PC-9 (cell line): ENCODE data around the gene AK5. TPM values are rescaled to one million over a fixed set of nuclear protein-coding genes. Genes with fewer than 3 reads are reported as not detected.

ENCODE experiments used
- BruUV-seq: library from RNA; stranded (reverse); fragments of 400-500 nt; replicated peaks from 2 replicates; lab custom pipeline; 2021; lab: Mats Ljungman, UMichigan
- CTCF ChIA-PET: fragments of 300-600 bp; sonication (Branson Sonifier 250); formaldehyde crosslinking; loops from one replicate; lab custom pipeline; 2022; ENCODE audit warnings: antibody characterized with exemption; lab: Charles Lee
- POLR2A ChIA-PET: fragments of 300-600 bp; sonication (Branson Sonifier 250); formaldehyde crosslinking; loops from one replicate; lab custom pipeline; 2022; ENCODE audit warnings: antibody characterized with exemption; ENCODE audit not compliant: unreplicated experiment; lab: Charles Lee
- DNase-seq, 2 experiments: peaks; one replicate each; pipeline versions ENCODE4 v3.0.0 to v3.0.0-alpha.2; 2015 to 2022; ENCODE audit warnings: mixed read lengths in 1 of 2
- H2AFZ ChIP-seq: fragments of 200-600 bp; sonication (generic); 2 replicates; pipeline ENCODE4 v1.8.1; 2017; ENCODE audit warnings: antibody characterized with exemption
- H3F3A ChIP-seq: fragments of 200-600 bp; sonication (generic); 2 replicates; pipeline ENCODE4 v1.8.1; 2017; ENCODE audit warnings: antibody characterized with exemption, mild to moderate bottlenecking, low read depth; ENCODE audit not compliant: insufficient read depth
- H3K27ac ChIP-seq: fragments of 200-600 bp; sonication (generic); 2 replicates; pipeline ENCODE4 v1.6.1; 2016; ENCODE audit warnings: mixed run types
- H3K27me3 ChIP-seq: fragments of 200-600 bp; sonication (generic); 2 replicates; pipeline ENCODE4 v1.6.1; 2016; ENCODE audit warnings: low read depth, mixed run types; ENCODE audit not compliant: insufficient read depth
- H3K36me3 ChIP-seq: fragments of 200-600 bp; sonication (generic); 2 replicates; pipeline ENCODE4 v1.6.1; 2016; ENCODE audit warnings: low read depth, mixed run types
- H3K4me1 ChIP-seq: fragments of 200-600 bp; sonication (generic); replicated peaks from 2 replicates; pipeline ENCODE4 v1.6.1; 2016; ENCODE audit warnings: mixed run types; ENCODE audit not compliant: insufficient read depth
- H3K4me2 ChIP-seq: fragments of 200-600 bp; sonication (generic); 2 replicates; pipeline ENCODE4 v1.6.1; 2017; ENCODE audit warnings: mixed run types
- H3K4me3 ChIP-seq: fragments of 200-600 bp; sonication (generic); 2 replicates; pipeline ENCODE4 v1.6.1; 2016; ENCODE audit warnings: mixed run types
- H3K79me2 ChIP-seq: fragments of 200-600 bp; sonication (generic); 2 replicates; pipeline ENCODE4 v1.6.1; 2017; ENCODE audit warnings: low read depth, mixed run types
- H3K9me2 ChIP-seq: fragments of 200-600 bp; sonication (generic); 2 replicates; pipeline ENCODE4 v1.8.1; 2017; ENCODE audit warnings: mild to moderate bottlenecking; ENCODE audit not compliant: insufficient read depth
- H3K9me3 ChIP-seq: fragments of 200-600 bp; sonication (generic); 2 replicates; pipeline ENCODE4 v1.8.1; 2016; ENCODE audit warnings: low read depth; ENCODE audit not compliant: insufficient read depth
- H4K20me1 ChIP-seq: fragments of 200-600 bp; sonication (generic); 2 replicates; pipeline ENCODE4 v1.8.1; 2017; ENCODE audit not compliant: insufficient read depth
- CTCF ChIP-seq: fragments of 200-600 bp; sonication (generic); conservative IDR thresholded peaks from 2 replicates; pipeline ENCODE4 v1.6.1; 2017; ENCODE audit warnings: mixed run types, antibody characterized with exemption, mild to moderate bottlenecking, moderate library complexity
- EZH2 ChIP-seq: fragments of 200-600 bp; sonication (generic); IDR thresholded peaks from 2 replicates; pipeline ENCODE4 v1.8.0; 2017; ENCODE audit warnings: antibody characterized with exemption, low read depth
- intact Hi-C: fragments of 100-400 bp; cut with micrococcal nuclease; formaldehyde crosslinking; loops from one replicate; pipeline ENCODE4 v1.10.0; 2022; ENCODE audit not compliant: unreplicated experiment
- total RNA-seq: library from RNA; stranded (reverse); gene quantifications from 2 replicates; pipeline ENCODE4 v1.2.3, GENCODE V29; 2021

The AK5 gene
- total RNA-seq, 1 experiment from 2014 or later, result 1.2 TPM

DNA sequence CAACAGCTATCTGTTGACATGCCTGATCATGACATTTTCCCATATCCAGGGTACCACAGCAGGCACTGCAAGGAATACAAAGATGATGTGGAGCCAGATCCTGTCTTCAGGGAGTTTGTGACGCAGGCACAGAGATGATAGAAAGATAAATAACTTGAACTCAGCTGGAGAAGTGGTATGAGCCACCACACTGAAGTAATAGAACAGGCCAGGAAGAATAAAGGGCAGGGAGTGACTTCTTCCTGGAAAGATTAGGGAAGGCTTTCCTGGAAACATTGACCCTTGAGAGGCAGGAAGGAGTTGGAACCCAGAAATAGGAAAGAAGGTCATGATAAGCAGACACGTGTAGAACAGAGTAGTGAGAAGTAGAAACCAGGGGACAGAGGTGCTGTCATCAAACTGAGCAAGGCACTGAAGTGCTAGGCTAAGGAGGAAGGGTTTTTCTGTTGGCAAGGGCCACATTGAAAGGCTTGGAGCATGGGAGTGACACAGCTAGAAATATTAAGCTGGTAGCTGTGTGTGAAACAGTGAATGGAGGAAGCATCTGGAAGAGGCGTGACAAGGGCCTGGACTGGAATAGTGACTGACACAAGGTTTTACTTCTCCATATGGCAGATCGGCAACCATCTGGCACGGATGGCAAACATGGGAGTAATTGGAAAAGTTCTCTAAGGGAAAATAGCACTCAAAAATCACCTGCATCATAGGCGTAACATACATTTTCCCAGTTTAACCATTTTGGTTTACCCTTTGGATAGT, 68.4 kb downstream of the AK5 start:
- no peaks in the 10 kb centered on the region; the same call in 1 of the 2 replicates for H3K9me3 ChIP-seq
- 0 out of 2 replicates have a peak overlapping the region, but pooled peaks have one; percentile 6 for H2AFZ ChIP-seq
- no peaks in the 10 kb centered on the region; the same call in 1 of the 2 replicates for H3K9me2 ChIP-seq
- no peaks in the 10 kb centered on the region for H3K36me3 ChIP-seq
- H4K20me1 ChIP-seq, result no peaks in the 10 kb centered on the region
- intact Hi-C loops, result no loop called here
- no TSS peak for BruUV-seq
- H3K4me1 ChIP-seq, result no peaks in the 10 kb centered on the region
- no peak overlapping the region for H3K27ac ChIP-seq
- no peak overlapping the region for H3K4me3 ChIP-seq
- ChIA-PET POLR2A (no interaction called here), CTCF (no interaction called here)
- no peak for TF ChIP-seq EZH2
- no peak for TF ChIP-seq CTCF
- no peaks in the 10 kb centered on the region; the same call in 1 of the 2 replicates for H3F3A ChIP-seq
- no peaks in the 10 kb centered on the region for H3K27me3 ChIP-seq
- DNase-seq, result no peak
- no peak overlapping the region for H3K4me2 ChIP-seq
- H3K79me2 ChIP-seq, result no peaks in the 10 kb centered on the region

DNA sequence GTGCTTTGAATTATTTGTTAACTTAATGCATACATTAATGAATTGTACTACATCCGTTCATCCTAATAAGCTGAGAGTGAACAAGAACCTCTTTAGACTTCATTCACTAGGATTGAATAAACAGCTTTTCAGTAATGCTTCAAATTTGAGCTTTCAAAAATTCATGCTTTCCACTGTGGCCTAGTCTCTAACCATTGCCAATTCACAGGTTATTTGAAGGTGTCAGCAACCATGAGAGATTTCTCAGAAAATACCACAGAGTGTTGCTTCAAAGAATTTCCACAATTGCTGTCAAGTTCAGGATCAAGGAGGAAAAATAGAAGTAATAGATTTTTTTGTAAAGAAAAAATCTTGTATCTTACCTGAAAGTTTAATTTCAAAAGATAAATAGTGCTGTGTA, 72.7 kb downstream of the AK5 start:
- Histone ChIP-seq H3K9me2 (no peaks in the 10 kb centered on the region; the same call in 1 of the 2 replicates), H3K27ac (no peak overlapping the region), H3K36me3 (no peaks in the 10 kb centered on the region), H3K79me2 (no peaks in the 10 kb centered on the region), H3K4me3 (no peak overlapping the region), H3K9me3 (no peaks in the 10 kb centered on the region; the same call in 1 of the 2 replicates), H3F3A (no peaks in the 10 kb centered on the region), H4K20me1 (no peaks in the 10 kb centered on the region), H3K4me2 (no peak overlapping the region), H3K4me1 (no peaks in the 10 kb centered on the region), H3K27me3 (no peaks in the 10 kb centered on the region), H2AFZ (no peak overlapping the region)
- ChIA-PET POLR2A (no interaction called here), CTCF (no interaction called here)
- no TSS peak for BruUV-seq
- no peak for DNase-seq
- TF ChIP-seq CTCF, result no peak
- no peak for TF ChIP-seq EZH2
- intact Hi-C loops, result no loop called here

DNA sequence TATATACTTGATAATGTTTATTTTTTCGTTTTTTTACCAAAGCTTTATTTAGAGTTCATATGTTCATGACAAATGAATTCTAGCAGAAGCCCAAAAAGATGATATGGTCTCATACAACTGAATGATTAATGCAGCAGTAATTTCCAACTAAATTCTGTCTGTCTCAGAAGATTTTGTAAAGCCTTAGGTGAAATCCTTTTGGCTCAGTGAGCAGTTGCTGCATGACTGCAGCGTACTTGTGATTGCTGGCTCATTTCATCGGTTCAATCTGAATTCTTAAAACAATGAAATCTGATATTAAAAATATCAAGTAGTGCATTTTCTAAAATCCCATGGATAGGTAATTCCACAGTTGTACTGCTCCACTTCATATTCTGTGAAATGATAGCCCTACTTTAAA, 73.2 kb downstream of the AK5 start:
- Histone ChIP-seq H3K36me3 (no peaks in the 10 kb centered on the region), H3K79me2 (no peaks in the 10 kb centered on the region), H2AFZ (no peak overlapping the region), H3F3A (no peaks in the 10 kb centered on the region), H3K4me2 (no peak overlapping the region), H3K9me3 (no peaks in the 10 kb centered on the region; the same call in 1 of the 2 replicates), H3K27ac (no peak overlapping the region), H3K27me3 (no peaks in the 10 kb centered on the region), H3K4me1 (no peaks in the 10 kb centered on the region), H3K4me3 (no peak overlapping the region), H3K9me2 (no peaks in the 10 kb centered on the region; the same call in 1 of the 2 replicates), H4K20me1 (no peaks in the 10 kb centered on the region)
- intact Hi-C loops, result no loop called here
- no peak for TF ChIP-seq CTCF
- TF ChIP-seq EZH2, result no peak
- ChIA-PET POLR2A (no interaction called here), CTCF (interaction anchor here (0.6 kb wide), 1 partner anchor 58 kb away, joined by 4 read pairs; no protein-coding TSS in a partner anchor)
- no TSS peak for BruUV-seq
- no peak for DNase-seq
